Dermis blood vessel endothelial cell (primary cell): ENCODE results near the gene GNAQ. TPM values are rescaled to one million over a fixed set of nuclear protein-coding genes. Genes with fewer than 3 reads are reported as not detected.
A peak's percentile ranks its signal among the peaks of the same experiment; 100 is the strongest.
"Not testable (repeated sequence)": the region's sequence is repeated elsewhere in the genome, so short reads cannot be mapped to it uniquely, and the experiment has no call there.

Experiments
- DNase-seq: peaks from one replicate; pipeline ENCODE4 v3.0.0; 2010
- total RNA-seq: library from RNA; depleted of rRNA; stranded (reverse); fragments of >200 nt; gene quantifications from 2 replicates; pipeline ENCODE4 v1.2.3, GENCODE V29; 2014

The GNAQ gene
- total RNA-seq, 1 donor from 2014 or later = 48.0 TPM

- no peak for DNase-seq
These were observed 130.6 kb downstream of the GNAQ start for GRCh38 chr9:77901018-77901417.

GRCh38 chr9:77899679-77900354 lies 131.8 kb downstream of the GNAQ start:
- no peak for DNase-seq

DNA sequence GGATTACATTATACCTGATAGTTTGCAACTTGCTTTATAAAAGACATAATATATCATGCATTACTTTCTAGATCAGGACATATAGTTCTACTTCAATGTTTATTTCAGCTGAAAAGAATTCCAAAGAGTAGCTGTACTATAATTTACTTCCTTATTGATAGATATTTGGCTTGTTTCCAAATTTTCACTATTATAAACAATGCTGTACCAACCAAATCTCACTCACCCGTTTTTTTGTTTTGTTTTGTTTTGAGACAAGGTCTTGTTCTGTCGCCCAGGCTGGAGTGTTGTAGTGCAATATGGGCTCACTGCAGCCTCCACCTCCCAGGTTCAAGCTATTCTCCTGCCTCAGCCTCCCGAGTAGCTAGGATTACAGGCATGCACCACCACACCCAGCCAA lies 132.7 kb downstream of the GNAQ start:
- DNase-seq = peak; percentile 47

GRCh38 chr9:77896938-77897667 lies 134.5 kb downstream of the GNAQ start:
- peak; percentile 40 for DNase-seq

DNA sequence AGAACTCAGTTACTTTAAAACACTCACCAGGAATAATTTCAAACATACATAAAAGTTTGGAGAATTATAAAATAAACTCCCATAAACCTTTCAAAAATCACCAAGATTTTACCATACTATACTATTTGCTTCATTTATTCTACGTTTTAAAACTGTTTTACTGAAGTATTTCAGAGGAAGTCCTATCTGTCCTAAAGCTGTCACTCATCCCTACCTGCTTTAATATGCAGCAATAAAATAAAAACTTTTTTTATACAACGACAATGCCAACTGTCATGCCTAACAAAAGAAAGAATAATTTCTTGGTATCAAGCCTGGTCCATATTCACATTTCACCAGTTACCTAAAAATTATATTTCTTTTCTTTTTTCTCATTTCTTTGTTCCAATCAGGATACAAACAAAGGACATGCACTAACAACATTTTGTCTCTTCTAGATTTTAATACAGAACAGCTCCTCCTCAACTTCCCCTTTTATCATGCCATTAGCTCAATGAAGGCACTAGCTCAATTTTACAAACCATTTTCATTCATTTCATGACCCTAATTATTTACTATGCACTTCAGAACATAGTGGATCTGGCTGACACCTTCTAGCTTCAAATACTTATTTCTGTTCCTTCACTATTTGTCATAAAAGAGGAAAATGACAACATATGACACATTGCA lies 135.2 kb downstream of the GNAQ start:
- DNase-seq = no peak

DNA sequence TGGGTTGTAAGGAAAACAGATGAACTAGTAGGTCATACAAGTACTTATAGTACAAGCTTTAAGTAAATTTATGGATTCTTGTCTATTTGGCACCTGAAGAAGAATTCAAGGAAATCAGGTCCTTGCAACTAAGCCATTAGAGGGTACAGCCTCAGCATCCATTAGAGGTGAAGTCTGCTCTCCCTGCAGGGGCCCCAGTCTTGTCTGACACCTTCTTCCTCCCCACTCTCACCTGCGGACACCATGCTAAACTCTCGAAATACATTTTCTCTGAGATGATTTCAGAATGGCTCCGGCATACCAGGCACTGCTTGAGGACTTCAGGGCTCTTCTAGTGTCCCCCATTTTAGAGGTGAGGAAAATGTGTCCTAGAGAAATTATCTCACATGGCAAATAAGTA lies 137.9 kb downstream of the GNAQ start:
- DNase-seq = no peak

GRCh38 chr9:77892955-77893514 lies 138.6 kb downstream of the GNAQ start:
- DNase-seq = no peak

DNA sequence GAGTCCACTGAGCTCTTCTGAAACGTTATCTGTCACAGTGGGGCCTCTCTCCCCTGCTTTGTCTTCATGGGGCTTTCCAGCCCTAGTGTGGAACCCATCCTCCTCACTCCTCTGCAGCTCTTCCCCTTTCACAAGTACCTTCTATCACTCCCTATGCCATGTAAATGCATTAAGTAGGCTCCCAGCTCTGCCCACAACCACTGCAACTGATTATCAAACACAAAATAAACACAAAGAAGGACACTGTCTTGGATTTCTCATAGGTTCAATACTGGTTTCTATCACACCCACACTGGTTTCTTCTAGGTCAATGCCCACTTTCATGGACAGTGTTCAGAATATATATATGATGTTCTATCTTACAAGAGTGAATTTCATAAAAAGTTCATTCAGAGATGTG lies 139.4 kb downstream of the GNAQ start:
- no peak for DNase-seq

GRCh38 chr9:77891128-77891800 lies 140.3 kb downstream of the GNAQ start:
- no peak for DNase-seq

- no peak for DNase-seq
These were observed 143.9 kb downstream of the GNAQ start for GRCh38 chr9:77887662-77888061.

GRCh38 chr9:77885104-77885672 lies 146.4 kb downstream of the GNAQ start:
- DNase-seq = no peak

DNA sequence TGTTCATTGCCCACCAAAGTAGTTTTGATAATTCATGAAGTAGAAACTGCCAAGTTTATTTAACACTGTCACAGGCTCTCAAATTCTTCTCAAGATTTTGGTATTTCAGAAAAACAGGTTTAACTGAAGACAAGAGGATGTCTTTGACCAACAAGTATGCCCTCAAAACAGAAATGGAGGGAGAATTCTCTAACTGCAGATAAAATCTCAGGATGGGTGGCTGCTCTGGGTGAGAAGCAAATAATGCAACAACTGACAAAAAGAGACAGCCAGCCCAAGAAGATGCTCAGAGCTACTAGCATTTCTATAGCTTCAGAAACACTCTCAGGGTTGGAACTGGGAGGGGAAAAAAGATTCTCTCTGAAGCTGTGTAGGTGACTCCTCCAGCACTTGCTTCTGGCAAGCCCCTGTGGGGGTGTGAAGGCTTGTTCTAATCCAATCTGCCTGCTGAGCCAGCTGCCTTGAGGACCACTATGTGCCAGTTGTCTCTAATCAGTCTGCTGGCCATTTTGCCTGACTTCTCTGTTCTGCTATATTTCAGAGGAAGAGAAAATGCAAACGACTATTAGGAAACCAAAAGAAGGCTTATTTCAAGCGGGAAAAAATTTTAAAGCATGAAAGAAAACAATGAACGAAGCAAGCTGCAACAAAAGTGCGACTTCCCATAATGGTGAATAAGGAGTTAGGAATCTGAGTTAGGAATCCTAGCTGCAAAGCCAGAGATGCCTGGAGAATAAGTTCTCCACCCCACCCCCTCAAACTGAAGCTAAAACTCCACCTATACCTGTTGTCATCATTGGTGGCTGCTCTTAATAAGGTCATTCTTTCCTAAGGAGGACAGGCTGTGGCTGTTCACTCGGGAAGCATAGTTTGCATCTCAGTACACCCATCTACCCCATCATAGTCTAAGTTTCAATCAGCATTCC lies 147.5 kb downstream of the GNAQ start:
- peak; percentile 26 for DNase-seq

GRCh38 chr9:77883133-77883532 lies 148.5 kb downstream of the GNAQ start:
- DNase-seq = no peak

DNA sequence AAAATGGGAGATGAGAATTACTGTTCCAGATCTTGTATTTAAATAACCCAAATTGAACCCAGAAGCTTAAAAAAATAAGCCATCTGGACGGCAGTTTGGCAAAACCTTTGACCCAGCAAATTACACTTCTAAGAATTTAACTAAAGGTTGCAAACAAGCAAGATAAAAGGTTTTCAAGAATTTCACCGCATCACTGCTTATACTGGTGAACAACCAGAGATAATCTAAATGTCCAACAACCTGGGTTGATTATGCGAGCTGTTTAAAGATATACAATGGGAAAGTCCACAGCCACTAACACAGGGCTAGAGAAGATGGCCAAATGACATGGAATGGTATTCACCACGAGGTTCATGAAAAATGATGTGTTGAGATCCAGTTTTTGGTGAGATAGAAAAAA lies 149.3 kb downstream of the GNAQ start:
- DNase-seq = no peak

GRCh38 chr9:77881634-77882033 lies 150.0 kb downstream of the GNAQ start:
- DNase-seq = not testable (repeated sequence)

DNA sequence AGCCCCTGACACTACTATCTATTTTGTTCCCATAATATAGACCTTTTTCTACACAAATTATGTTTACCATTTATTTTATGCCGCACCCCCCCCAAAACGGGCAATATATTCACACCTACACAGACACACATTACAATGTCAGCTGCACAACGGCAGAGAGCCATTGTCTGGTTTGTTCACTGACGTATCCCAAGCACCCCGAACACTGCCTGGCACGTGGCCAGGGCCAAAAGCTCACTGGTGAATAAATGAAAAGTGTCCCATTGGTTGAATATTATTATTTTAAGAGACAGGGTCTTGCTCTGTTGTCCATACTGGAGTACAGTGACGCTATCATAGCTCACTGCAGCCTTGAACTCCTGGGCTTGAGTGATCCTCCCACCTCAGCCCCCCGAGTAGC lies 150.5 kb downstream of the GNAQ start:
- no peak for DNase-seq

- DNase-seq = no peak
These were observed 152.1 kb downstream of the GNAQ start for GRCh38 chr9:77879437-77879943.

DNA sequence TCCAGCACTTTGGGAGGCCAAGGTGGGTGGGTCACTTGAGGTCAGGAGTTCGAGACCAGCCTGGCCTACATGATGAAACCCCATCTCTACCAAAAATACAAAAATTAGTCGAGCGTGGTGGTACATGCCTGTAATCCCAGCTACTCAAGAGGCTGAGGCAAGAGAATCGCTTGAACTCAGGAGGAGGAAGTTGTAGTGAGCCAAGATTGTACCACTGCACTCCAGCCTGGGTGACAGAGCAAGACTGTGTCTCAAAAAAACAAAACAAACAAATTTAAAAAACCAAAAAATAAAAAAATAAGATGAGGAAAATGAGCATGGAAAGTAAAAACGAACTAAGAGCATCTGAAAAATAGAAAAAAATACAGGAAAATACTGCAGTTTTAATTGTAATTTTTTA lies 152.8 kb downstream of the GNAQ start:
- DNase-seq = not testable (repeated sequence)

- no peak for DNase-seq
These were observed 153.6 kb downstream of the GNAQ start for GRCh38 chr9:77877976-77878375.

GRCh38 chr9:77876590-77876989 lies 155.0 kb downstream of the GNAQ start:
- DNase-seq = no peak

DNA sequence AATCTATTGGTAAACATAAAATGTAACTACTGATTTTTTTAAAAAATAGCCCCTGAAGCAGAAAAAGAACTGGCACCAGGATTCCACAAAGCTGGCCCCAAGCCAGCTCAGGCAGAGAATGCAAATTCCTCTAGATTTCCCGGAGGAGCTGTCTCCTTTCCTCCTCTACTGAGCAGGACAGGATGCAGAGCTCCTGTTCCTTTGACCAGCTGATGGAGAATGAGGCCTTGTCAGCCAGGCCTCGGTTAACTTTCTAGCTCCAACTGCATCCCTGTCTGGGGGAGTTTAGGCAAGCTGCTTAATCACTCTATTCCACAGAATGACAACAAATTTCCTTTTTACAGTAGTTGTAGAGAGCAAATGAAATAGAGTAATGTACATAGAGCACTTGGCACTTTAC lies 155.5 kb downstream of the GNAQ start:
- DNase-seq = peak; percentile 76
